ENCODE measurements around the gene INPP5F. TPM values are rescaled to one million over a fixed set of nuclear protein-coding genes. Genes with fewer than 3 reads are reported as not detected.
"Not testable (repeated sequence)": the region's sequence is repeated elsewhere in the genome, so short reads cannot be mapped to it uniquely, and the experiment has no call there.

Gene INPP5F
- total and polyA plus RNA-seq, 2 donors: 9.4 to 10.8 TPM

DNA sequence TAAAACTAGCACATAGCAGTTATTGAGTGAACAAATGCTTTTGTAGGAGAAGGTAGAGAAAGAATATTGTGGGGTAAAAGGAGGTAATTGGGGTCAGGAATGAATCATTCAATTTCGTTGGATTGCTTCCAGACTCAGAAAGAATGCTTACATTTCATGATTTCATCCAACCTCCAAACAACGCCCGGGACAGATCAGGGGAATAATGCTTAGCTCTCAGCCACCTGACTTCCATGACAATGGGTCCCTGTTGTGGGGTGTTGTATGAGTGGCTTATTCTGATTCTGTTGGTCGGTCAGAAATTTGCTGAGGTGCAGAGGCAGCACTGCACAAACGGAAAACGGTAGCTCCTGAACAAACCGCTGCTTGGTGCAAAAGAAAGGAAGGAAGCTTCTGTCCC lies 24.0 kb upstream of the INPP5F start:
- Histone ChIP-seq H3K27ac (ENCODE audit: low read depth in 1 of 2, low read length in 1 of 2) (no peak overlapping the region), H3K27me3 (ENCODE audit: control insufficient read depth in 2 of 2, insufficient read depth in 1 of 2, low read length in 1 of 2) (no peaks in the 10 kb centered on the region), H3K36me3 (ENCODE audit: control insufficient read depth in 2 of 2, insufficient read depth in 2 of 2, low read length in 1 of 2) (no peaks in the 10 kb centered on the region), H3K4me1 (ENCODE audit: control insufficient read depth in 2 of 2, insufficient read depth in 2 of 2, low read length in 2 of 2) (peaks cover 0 to 2% of the 10 kb centered on the region in 2 donors), H3K4me3 (ENCODE audit: low read length in 2 of 2) (no peak overlapping the region), H3K9me3 (ENCODE audit: control insufficient read depth in 2 of 2, insufficient read depth in 1 of 2, low read length in 1 of 2) (peaks cover 0 to 2% of the 10 kb centered on the region in 2 donors)
- no peak for DNase-seq (ENCODE audit: low read depth in 6 of 9, low spot score in 9 of 9)
- WGBS: 94% methylated on average over 7 of the region's 7 CpGs

- DNase-seq (ENCODE audit: low read depth in 6 of 9, low spot score in 9 of 9): no peak
- Histone ChIP-seq H3K4me1 (ENCODE audit: control insufficient read depth in 2 of 2, insufficient read depth in 2 of 2, low read length in 2 of 2) (peaks cover 0 to 2% of the 10 kb centered on the region in 2 donors), H3K36me3 (ENCODE audit: control insufficient read depth in 2 of 2, insufficient read depth in 2 of 2, low read length in 1 of 2) (no peaks in the 10 kb centered on the region), H3K27me3 (ENCODE audit: control insufficient read depth in 2 of 2, insufficient read depth in 1 of 2, low read length in 1 of 2) (no peaks in the 10 kb centered on the region), H3K9me3 (ENCODE audit: control insufficient read depth in 2 of 2, insufficient read depth in 1 of 2, low read length in 1 of 2) (peaks cover 0 to 3% of the 10 kb centered on the region in 2 donors), H3K27ac (ENCODE audit: low read depth in 1 of 2, low read length in 1 of 2) (no peak overlapping the region), H3K4me3 (ENCODE audit: low read length in 2 of 2) (no peak overlapping the region)
- WGBS: 97% methylated on average over 2 of the region's 2 CpGs
Observed at GRCh38 chr10:119702583-119702982, 23.3 kb upstream of the INPP5F start.

GRCh38 chr10:119703903-119704508 lies 21.8 kb upstream of the INPP5F start:
- DNase-seq (ENCODE audit: low read depth in 6 of 9, low spot score in 9 of 9): no peak
- Histone ChIP-seq H3K4me1 (ENCODE audit: control insufficient read depth in 2 of 2, insufficient read depth in 2 of 2, low read length in 2 of 2) (peaks cover 0 to 2% of the 10 kb centered on the region in 2 donors), H3K27ac (ENCODE audit: low read depth in 1 of 2, low read length in 1 of 2) (no peak overlapping the region), H3K4me3 (ENCODE audit: low read length in 2 of 2) (no peak overlapping the region), H3K36me3 (ENCODE audit: control insufficient read depth in 2 of 2, insufficient read depth in 2 of 2, low read length in 1 of 2) (no peaks in the 10 kb centered on the region), H3K9me3 (ENCODE audit: control insufficient read depth in 2 of 2, insufficient read depth in 1 of 2, low read length in 1 of 2) (peaks cover 0 to 8% of the 10 kb centered on the region in 2 donors), H3K27me3 (ENCODE audit: control insufficient read depth in 2 of 2, insufficient read depth in 1 of 2, low read length in 1 of 2) (no peaks in the 10 kb centered on the region)
- WGBS: 88% methylated on average over 9 of the region's 9 CpGs

DNA sequence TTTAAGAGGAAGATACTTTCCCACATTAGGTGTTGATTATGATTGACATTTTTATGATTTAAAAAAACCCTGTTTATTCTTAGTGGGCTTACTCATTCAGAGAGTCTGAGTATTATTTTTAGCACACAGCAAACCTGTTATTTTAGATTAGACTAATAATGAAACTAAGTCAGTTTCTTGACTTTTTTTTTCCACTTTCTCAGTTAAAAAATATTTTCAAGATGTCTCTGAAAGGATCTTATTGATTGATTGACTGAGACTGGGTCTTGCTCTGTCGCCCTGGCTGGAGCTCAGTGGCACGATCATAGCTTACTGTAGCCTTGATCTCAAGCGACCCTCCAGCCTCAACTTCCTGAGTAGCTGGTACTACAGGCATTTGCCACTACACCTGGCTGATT lies 20.4 kb upstream of the INPP5F start:
- no peak overlapping the region for H3K4me3 ChIP-seq (ENCODE audit: low read length in 2 of 2)
- DNase-seq (ENCODE audit: low read depth in 6 of 9, low spot score in 9 of 9): no peak
- no peaks in the 10 kb centered on the region for H3K27me3 ChIP-seq (ENCODE audit: control insufficient read depth in 2 of 2, insufficient read depth in 1 of 2, low read length in 1 of 2)
- H3K9me3 ChIP-seq (ENCODE audit: control insufficient read depth in 2 of 2, insufficient read depth in 1 of 2, low read length in 1 of 2): peaks cover 0 to 8% of the 10 kb centered on the region in 2 donors
- H3K27ac ChIP-seq (ENCODE audit: low read depth in 1 of 2, low read length in 1 of 2): no peak overlapping the region
- 76% methylated on average over 3 of the region's 3 CpGs for WGBS
- peaks cover 0 to 2% of the 10 kb centered on the region in 2 donors for H3K4me1 ChIP-seq (ENCODE audit: control insufficient read depth in 2 of 2, insufficient read depth in 2 of 2, low read length in 2 of 2)
- no peaks in the 10 kb centered on the region for H3K36me3 ChIP-seq (ENCODE audit: control insufficient read depth in 2 of 2, insufficient read depth in 2 of 2, low read length in 1 of 2)

DNA sequence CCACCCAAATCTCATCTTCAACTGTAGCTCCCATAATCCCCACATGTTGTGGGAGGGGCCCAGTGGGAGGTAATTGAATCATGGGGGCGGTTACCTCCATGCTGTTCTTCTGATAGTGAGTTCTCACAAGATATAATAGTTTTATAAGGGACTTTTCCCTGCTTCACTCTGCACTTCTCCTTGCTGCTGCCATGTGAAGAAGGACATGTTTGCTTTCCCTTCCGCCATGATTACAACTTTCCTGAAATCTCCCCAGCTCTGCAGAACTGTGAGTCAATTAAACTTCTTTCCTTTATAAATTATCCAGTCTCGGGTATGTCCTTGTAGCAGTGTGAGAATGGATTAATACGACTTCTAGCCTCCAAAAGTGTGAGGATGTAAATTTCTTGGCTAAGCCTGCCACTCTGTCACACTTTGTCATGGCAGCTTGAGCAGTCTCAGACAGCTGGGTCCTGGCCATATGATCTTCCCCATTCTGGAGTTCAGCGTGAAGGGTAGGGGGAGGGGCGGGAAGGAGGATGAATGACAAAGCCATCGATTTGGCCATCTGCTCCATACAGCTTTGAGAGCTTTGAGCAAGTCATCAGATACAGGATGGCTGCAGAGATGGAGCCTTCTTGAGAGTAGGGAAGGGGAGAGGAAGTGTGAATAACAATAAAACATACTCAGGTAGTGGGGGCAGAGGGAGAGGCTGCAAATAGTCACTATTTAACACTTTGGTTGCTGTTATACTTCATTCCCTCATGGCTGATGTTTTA lies 19.1 kb upstream of the INPP5F start:
- H3K4me1 ChIP-seq (ENCODE audit: control insufficient read depth in 2 of 2, insufficient read depth in 2 of 2, low read length in 2 of 2): no peaks in the 10 kb centered on the region
- DNase-seq (ENCODE audit: low read depth in 6 of 9, low spot score in 9 of 9): no peak
- no peak overlapping the region for H3K27ac ChIP-seq (ENCODE audit: low read depth in 1 of 2, low read length in 1 of 2)
- no peaks in the 10 kb centered on the region for H3K27me3 ChIP-seq (ENCODE audit: control insufficient read depth in 2 of 2, insufficient read depth in 1 of 2, low read length in 1 of 2)
- 82% methylated on average over 7 of the region's 7 CpGs for WGBS
- no peak overlapping the region for H3K4me3 ChIP-seq (ENCODE audit: low read length in 2 of 2)
- peaks cover 0 to 15% of the 10 kb centered on the region in 2 donors for H3K9me3 ChIP-seq (ENCODE audit: control insufficient read depth in 2 of 2, insufficient read depth in 1 of 2, low read length in 1 of 2)
- no peaks in the 10 kb centered on the region for H3K36me3 ChIP-seq (ENCODE audit: control insufficient read depth in 2 of 2, insufficient read depth in 2 of 2, low read length in 1 of 2)

GRCh38 chr10:119707331-119707730 lies 18.5 kb upstream of the INPP5F start:
- peaks cover 0 to 15% of the 10 kb centered on the region in 2 donors for H3K9me3 ChIP-seq (ENCODE audit: control insufficient read depth in 2 of 2, insufficient read depth in 1 of 2, low read length in 1 of 2)
- H3K27me3 ChIP-seq (ENCODE audit: control insufficient read depth in 2 of 2, insufficient read depth in 1 of 2, low read length in 1 of 2); H3K36me3 ChIP-seq (ENCODE audit: control insufficient read depth in 2 of 2, insufficient read depth in 2 of 2, low read length in 1 of 2); DNase-seq (ENCODE audit: low read depth in 6 of 9, low spot score in 9 of 9); H3K4me3 ChIP-seq (ENCODE audit: low read length in 2 of 2); H3K4me1 ChIP-seq (ENCODE audit: control insufficient read depth in 2 of 2, insufficient read depth in 2 of 2, low read length in 2 of 2); H3K27ac ChIP-seq (ENCODE audit: low read depth in 1 of 2, low read length in 1 of 2): not testable (repeated sequence)
- WGBS: 95% methylated on average over 5 of the region's 5 CpGs

DNA sequence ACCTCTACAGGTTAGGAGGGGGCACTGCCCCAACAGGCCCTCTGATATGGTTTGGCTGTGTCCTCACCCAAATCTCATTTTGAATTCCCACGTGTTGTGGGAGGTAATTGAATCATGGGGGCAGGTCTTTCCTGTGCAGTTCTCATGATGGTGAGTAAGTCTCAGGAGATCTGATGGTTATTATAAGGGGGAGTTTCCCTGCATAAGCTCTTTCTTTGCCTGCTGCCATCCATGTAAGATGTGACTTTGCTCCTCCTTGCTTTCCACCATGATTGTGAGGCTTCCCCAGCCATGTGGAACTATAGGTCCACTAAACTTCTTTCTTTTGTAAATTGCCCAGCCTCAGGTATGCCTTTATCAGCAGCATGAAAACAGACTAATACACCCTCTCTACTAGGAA lies 14.9 kb upstream of the INPP5F start:
- DNase-seq (ENCODE audit: low read depth in 6 of 9, low spot score in 9 of 9); H3K4me1 ChIP-seq (ENCODE audit: control insufficient read depth in 2 of 2, insufficient read depth in 2 of 2, low read length in 2 of 2); H3K4me3 ChIP-seq (ENCODE audit: low read length in 2 of 2); H3K36me3 ChIP-seq (ENCODE audit: control insufficient read depth in 2 of 2, insufficient read depth in 2 of 2, low read length in 1 of 2); H3K27me3 ChIP-seq (ENCODE audit: control insufficient read depth in 2 of 2, insufficient read depth in 1 of 2, low read length in 1 of 2); H3K27ac ChIP-seq (ENCODE audit: low read depth in 1 of 2, low read length in 1 of 2): not testable (repeated sequence)
- H3K9me3 ChIP-seq (ENCODE audit: control insufficient read depth in 2 of 2, insufficient read depth in 1 of 2, low read length in 1 of 2): peaks cover 0 to 15% of the 10 kb centered on the region in 2 donors
- WGBS: 93% methylated on average over 1 of the region's 1 CpG

GRCh38 chr10:119713744-119714483 lies 11.9 kb upstream of the INPP5F start:
- Histone ChIP-seq H3K9me3 (ENCODE audit: control insufficient read depth in 2 of 2, insufficient read depth in 1 of 2, low read length in 1 of 2) (peaks cover 0 to 8% of the 10 kb centered on the region in 2 donors), H3K4me1 (ENCODE audit: control insufficient read depth in 2 of 2, insufficient read depth in 2 of 2, low read length in 2 of 2) (no peaks in the 10 kb centered on the region), H3K27ac (ENCODE audit: low read depth in 1 of 2, low read length in 1 of 2) (no peak overlapping the region), H3K27me3 (ENCODE audit: control insufficient read depth in 2 of 2, insufficient read depth in 1 of 2, low read length in 1 of 2) (no peaks in the 10 kb centered on the region), H3K36me3 (ENCODE audit: control insufficient read depth in 2 of 2, insufficient read depth in 2 of 2, low read length in 1 of 2) (no peaks in the 10 kb centered on the region), H3K4me3 (ENCODE audit: low read length in 2 of 2) (no peak overlapping the region)
- no peak for DNase-seq (ENCODE audit: low read depth in 6 of 9, low spot score in 9 of 9)
- 95% methylated on average over 7 of the region's 7 CpGs for WGBS

DNA sequence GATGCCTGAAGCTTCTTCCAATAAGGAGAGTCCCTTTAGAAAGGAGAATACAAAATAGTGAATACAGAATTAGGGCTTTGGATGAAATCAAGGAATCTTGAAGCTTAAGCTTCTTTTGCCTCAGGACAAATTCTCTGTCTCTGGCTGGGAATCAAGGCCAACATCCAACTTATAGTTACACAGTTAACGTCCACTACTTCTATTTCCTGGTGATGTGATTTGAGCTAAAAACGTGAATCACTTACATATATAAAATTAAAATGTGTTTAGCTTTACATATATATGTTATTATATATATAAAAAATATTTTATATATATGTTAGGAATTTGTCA lies 11.4 kb upstream of the INPP5F start:
- Histone ChIP-seq H3K4me1 (ENCODE audit: control insufficient read depth in 2 of 2, insufficient read depth in 2 of 2, low read length in 2 of 2) (no peaks in the 10 kb centered on the region), H3K27ac (ENCODE audit: low read depth in 1 of 2, low read length in 1 of 2) (no peak overlapping the region), H3K27me3 (ENCODE audit: control insufficient read depth in 2 of 2, insufficient read depth in 1 of 2, low read length in 1 of 2) (no peaks in the 10 kb centered on the region), H3K9me3 (ENCODE audit: control insufficient read depth in 2 of 2, insufficient read depth in 1 of 2, low read length in 1 of 2) (peaks cover 0 to 8% of the 10 kb centered on the region in 2 donors), H3K4me3 (ENCODE audit: low read length in 2 of 2) (no peak overlapping the region), H3K36me3 (ENCODE audit: control insufficient read depth in 2 of 2, insufficient read depth in 2 of 2, low read length in 1 of 2) (no peaks in the 10 kb centered on the region)
- no peak for DNase-seq (ENCODE audit: low read depth in 6 of 9, low spot score in 9 of 9)
- WGBS: 93% methylated on average over 2 of the region's 2 CpGs

All from thymus (tissue), 11 donors.